Spinal cord (tissue), 10 donors: ENCODE data around the gene FUT1. TPM values are rescaled to one million over a fixed set of nuclear protein-coding genes. Genes with fewer than 3 reads are reported as not detected.
"Not testable (repeated sequence)": the region's sequence is repeated elsewhere in the genome, so short reads cannot be mapped to it uniquely, and the experiment has no call there.

Experiments used
- DNase-seq, 6 donors: peaks; one replicate each; pipeline versions ENCODE4 v3.0.0 to v3.0.0-alpha.2; 2013 to 2015; ENCODE audit warnings: low spot score in 6 of 6, low read depth in 4 of 6
- H3K27ac ChIP-seq: one replicate; pipeline ENCODE4 v1.5.1; 2013; ENCODE audit warnings: low read depth, low read length, control low read depth
- H3K27me3 ChIP-seq: one replicate; pipeline ENCODE4 v1.6.1; 2013; ENCODE audit warnings: low read length; ENCODE audit not compliant: control insufficient read depth, insufficient read depth
- H3K36me3 ChIP-seq: one replicate; pipeline ENCODE4 v1.6.1; 2013; ENCODE audit warnings: low read length; ENCODE audit not compliant: control insufficient read depth, insufficient read depth
- H3K4me1 ChIP-seq: one replicate; pipeline ENCODE4 v1.6.1; 2013; ENCODE audit warnings: low read length; ENCODE audit not compliant: control insufficient read depth, insufficient read depth
- H3K4me3 ChIP-seq: one replicate; pipeline ENCODE4 v1.5.1; 2013; ENCODE audit warnings: low read depth, low read length, control low read depth
- H3K9me3 ChIP-seq: one replicate; pipeline ENCODE4 v1.6.1; 2013; ENCODE audit warnings: low read length; ENCODE audit not compliant: control insufficient read depth, insufficient read depth
- WGBS: methylation state at CpG from one replicate; pipeline ENCODE4 v1.1.5; 2013; ENCODE audit warnings: missing lambda C conversion rate; ENCODE audit not compliant: insufficient coverage; 5-methylcytosine and 5-hydroxymethylcytosine counted together
- polyA plus RNA-seq, 2 donors: library from polyadenylated mRNA; unstranded; fragments of 120-200 nt; gene quantifications; one replicate each; pipeline ENCODE4 v1.2.1, GENCODE V29; 2013; ENCODE audit not compliant: insufficient read length in 2 of 2
- total RNA-seq, 2 donors: library from RNA; depleted of rRNA in 1 of 2; stranded (reverse); fragments of 120-200 nt in 1 of 2; fragments of >200 nt in 1 of 2; gene quantifications; one replicate each; pipeline versions ENCODE4 v1.2.3 to v1.2.4, GENCODE V29; 2013 to 2014
- donor health status: healthy.

The FUT1 gene
- total and polyA plus RNA-seq, 4 donors, result 1.9 to 4.4 (median 3.2) TPM

DNA sequence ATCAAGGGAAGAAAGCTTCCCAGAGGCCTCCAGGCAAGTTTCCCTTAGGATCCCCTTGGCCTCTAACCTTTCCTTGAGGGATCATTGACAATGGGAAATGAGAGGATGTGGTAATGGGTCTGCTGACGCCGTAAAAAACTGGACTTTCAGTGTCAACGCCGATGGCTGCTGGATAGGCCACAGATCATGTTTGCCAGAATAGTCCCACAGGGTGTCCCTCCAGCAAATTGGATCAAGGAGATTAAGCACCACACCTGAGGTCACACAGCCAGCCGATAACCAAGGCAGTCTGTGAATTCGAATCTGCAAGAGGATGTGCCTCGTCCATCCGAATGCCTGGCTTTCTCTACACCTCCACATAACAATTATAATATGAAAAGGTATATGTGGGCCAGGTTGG, 40.8 kb upstream of the FUT1 start:
- no peaks in the 10 kb centered on the region for H3K27me3 ChIP-seq
- H3K9me3 ChIP-seq, result no peaks in the 10 kb centered on the region
- no peak for DNase-seq
- H3K4me1 ChIP-seq, result peaks cover 20% of the 10 kb centered on the region
- no peak overlapping the region for H3K27ac ChIP-seq
- H3K36me3 ChIP-seq, result peaks cover 17% of the 10 kb centered on the region
- H3K4me3 ChIP-seq, result no peak overlapping the region
- 66% methylated on average over 4 of the region's 8 CpGs for WGBS

DNA sequence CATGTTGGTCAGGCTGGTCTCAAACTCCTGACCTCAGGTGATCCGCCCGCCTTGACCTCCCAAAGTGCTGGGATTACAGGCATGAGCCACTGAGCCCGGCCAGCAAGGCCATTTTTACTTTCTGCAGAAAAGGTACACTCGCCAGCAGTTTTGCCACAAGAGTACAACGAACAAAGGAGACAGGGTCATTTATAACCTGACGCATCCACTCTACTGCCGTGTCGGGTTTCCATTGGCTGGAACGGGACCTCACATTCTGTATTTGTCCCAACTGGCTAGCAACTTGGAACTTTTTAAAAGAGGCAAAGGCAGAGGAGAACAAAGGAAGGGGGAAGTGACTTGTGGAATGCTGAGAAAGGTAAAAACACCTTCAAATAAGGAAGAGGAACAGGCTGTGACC, 34.9 kb upstream of the FUT1 start:
- not testable (repeated sequence) for H3K27me3 ChIP-seq, DNase-seq, H3K27ac ChIP-seq, H3K9me3 ChIP-seq, H3K4me1 ChIP-seq, H3K4me3 ChIP-seq, H3K36me3 ChIP-seq
- WGBS, result 66% methylated on average over 8 of the region's 9 CpGs

DNA sequence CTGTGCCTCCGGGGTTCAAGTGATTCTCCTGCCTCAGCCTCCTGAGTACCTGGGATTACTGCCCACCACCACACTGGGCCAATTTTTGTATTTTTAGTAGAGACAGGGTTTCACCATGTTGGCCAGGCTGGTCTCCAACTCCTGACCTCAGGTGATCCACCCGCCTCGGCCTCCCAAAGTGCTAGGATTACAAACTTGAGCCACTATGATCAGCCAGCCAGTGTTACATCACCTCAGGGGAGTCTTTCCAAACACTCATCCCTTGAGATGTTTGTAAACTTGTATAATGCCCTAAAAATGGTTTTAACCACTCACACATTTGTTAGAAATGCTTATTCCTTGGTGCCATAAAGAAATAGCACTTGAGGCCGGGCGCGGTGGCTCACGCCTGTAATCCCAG, 34.0 kb upstream of the FUT1 start:
- not testable (repeated sequence) for H3K4me3 ChIP-seq, H3K4me1 ChIP-seq, H3K9me3 ChIP-seq, H3K27ac ChIP-seq, H3K36me3 ChIP-seq, H3K27me3 ChIP-seq, DNase-seq
- WGBS, result 98% methylated on average over 4 of the region's 7 CpGs

DNA sequence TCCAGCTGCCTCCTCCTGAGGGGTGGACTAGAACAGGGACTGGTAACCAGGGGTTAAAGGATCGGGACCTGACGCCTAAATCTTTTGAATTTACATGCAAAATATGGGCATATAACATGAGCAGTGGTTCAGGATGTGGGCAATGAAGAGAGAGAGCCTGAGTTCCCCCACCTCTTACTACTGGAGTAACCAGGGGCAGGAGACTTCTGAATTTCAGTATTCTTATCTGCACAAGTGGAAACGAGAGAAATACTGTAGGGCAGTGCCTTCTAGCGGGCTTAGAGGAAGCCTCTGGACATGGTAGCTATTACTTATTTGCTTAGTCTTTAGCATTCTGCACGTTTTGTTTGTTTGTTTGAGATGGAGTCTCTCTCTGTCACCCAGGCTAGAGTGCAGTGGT, 32.1 kb upstream of the FUT1 start:
- H3K36me3 ChIP-seq, result no peaks in the 10 kb centered on the region
- DNase-seq, result no peak
- H3K4me1 ChIP-seq, result no peaks in the 10 kb centered on the region
- no peak overlapping the region for H3K27ac ChIP-seq
- WGBS, result 38% methylated on average over 1 of the region's 5 CpGs
- H3K27me3 ChIP-seq, result no peaks in the 10 kb centered on the region
- H3K4me3 ChIP-seq, result no peak overlapping the region
- H3K9me3 ChIP-seq, result no peaks in the 10 kb centered on the region

DNA sequence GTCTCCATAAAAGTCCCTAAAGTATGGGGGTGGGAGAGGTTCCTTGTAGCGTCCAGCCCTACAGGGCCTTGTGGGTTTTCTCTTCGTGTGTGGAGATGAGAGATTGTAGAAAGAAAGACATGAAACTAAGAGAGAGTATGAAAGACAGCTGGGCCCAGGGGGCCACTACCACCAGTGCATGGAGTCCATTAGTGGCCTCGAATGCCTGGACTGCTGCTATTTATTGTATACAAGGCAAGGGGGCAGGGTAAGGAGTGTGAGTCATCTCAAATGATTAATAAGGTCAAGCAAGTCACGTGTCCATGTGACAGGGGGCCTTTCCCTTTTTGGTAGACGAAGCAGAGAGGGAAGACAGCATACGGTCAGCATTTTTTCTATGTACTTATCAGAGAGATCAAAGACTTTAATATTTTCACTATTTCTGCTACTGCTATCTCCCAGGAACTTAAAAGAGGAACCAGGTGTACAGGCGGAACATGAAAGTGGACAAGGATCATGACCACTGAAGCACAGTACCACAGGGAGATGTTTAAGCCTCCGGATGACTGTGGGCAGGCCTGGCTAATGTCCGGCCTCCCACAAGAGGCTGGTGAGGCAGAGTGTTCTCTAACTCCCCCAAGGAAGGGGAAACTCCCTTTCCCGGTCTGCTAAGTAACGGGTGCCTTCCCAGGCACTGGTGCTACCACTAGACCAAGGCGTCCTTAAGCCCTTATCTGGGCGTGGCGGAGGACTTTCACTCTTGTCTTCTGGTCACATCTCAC, 28.4 kb upstream of the FUT1 start:
- Histone ChIP-seq H3K27me3 (no peaks in the 10 kb centered on the region), H3K27ac (no peak overlapping the region), H3K4me1 (no peaks in the 10 kb centered on the region), H3K9me3 (no peaks in the 10 kb centered on the region), H3K4me3 (no peak overlapping the region), H3K36me3 (no peaks in the 10 kb centered on the region)
- no peak for DNase-seq
- WGBS, result 74% methylated on average over 8 of the region's 14 CpGs

DNA sequence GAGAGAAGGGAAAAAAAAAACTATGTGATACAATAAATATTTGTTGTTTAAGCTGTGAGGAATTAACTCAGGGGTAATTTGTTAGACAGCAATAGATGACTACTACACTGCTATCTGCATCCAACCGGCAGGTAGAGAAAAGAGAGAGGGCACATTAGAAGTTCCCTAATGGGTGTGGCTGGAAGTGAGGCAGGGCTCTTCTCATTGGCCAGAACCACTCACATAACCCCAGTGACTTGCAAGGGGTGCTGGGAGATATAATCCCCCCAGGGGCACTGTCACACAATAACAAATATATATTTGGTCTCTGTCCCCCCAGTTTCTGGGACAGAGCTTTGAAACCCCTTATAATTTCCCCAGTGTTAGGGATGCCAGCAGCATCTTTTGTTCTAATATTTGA, 27.2 kb upstream of the FUT1 start:
- no CpG with 5 or more reads among the region's 1 CpG for WGBS
- Histone ChIP-seq H3K27me3 (no peaks in the 10 kb centered on the region), H3K4me1 (no peaks in the 10 kb centered on the region), H3K27ac (no peak overlapping the region), H3K36me3 (no peaks in the 10 kb centered on the region), H3K4me3 (no peak overlapping the region), H3K9me3 (no peaks in the 10 kb centered on the region)
- no peak for DNase-seq

DNA sequence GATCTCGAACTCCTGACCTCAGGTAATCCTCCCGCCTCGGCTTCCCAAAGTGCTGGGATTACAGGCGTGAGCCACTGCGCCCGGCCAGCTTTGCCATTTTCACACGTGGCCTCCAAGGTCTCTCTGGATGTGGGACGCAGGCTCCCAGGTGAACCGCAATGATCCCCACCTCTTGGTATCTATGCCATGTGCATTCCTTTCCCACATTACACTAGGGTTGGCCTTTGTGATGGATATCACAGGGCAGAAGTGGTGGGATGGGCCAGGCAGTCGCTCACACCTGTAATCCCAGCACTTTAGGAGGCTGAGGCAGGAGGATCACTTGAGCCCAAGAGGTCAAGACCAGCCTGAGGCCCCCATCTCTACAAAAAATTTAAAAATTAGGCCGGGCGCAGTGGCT, 25.3 kb upstream of the FUT1 start:
- no peak overlapping the region for H3K4me3 ChIP-seq
- H3K9me3 ChIP-seq, result no peaks in the 10 kb centered on the region
- no peak overlapping the region for H3K27ac ChIP-seq
- H3K27me3 ChIP-seq, result no peaks in the 10 kb centered on the region
- DNase-seq, result no peak
- H3K36me3 ChIP-seq, result no peaks in the 10 kb centered on the region
- 93% methylated on average over 8 of the region's 12 CpGs for WGBS
- no peaks in the 10 kb centered on the region for H3K4me1 ChIP-seq

DNA sequence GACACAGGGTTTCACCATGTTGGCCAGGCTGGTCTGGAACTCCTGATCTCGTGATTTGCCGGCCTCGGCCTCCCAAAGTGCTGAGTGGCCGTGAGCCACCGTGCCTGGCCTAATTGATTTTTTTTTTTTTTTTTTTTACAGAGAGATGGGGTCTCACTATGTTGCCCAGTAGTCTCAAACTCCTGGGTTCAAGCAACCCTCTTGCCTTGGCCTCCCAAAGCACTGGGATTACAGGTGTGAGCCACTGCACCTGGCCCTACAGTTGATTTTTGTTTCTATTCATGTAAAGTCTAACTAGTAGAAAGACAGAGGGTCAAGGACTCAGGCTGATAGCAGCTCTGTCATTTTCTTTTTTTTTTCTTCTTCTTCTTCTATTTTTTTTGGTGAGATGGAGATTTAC, 24.7 kb upstream of the FUT1 start:
- Histone ChIP-seq H3K9me3 (no peaks in the 10 kb centered on the region), H3K4me3 (no peak overlapping the region), H3K27ac (no peak overlapping the region), H3K36me3 (no peaks in the 10 kb centered on the region), H3K27me3 (no peaks in the 10 kb centered on the region), H3K4me1 (no peaks in the 10 kb centered on the region)
- DNase-seq, result no peak
- WGBS, result no CpG with 5 or more reads among the region's 5 CpGs

DNA sequence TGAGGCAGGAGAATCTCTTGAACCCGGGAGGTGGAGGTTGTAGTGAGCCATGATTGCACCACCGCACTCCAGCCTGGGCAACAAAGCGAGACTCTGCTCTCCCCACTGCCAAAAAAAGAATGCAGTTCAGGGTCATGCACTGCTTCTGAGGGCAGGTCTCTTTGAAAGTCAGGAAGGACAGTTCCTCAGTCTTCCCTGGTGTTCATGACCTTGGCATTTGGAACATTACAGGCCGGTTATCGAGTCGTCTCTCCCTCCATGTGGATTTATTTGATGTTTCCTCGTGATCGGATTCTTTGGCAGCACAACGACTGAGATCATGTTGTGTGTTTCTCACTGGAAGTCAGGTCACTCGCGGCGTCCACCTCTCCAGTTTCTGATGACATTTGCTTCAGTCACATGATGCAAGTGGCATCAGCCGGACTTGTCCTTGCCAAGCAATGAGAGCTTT, 20.1 kb upstream of the FUT1 start:
- Histone ChIP-seq H3K27ac (no peak overlapping the region), H3K36me3 (no peaks in the 10 kb centered on the region), H3K9me3 (no peaks in the 10 kb centered on the region), H3K4me1 (no peaks in the 10 kb centered on the region), H3K27me3 (no peaks in the 10 kb centered on the region), H3K4me3 (no peak overlapping the region)
- WGBS, result 77% methylated on average over 8 of the region's 13 CpGs
- no peak for DNase-seq

DNA sequence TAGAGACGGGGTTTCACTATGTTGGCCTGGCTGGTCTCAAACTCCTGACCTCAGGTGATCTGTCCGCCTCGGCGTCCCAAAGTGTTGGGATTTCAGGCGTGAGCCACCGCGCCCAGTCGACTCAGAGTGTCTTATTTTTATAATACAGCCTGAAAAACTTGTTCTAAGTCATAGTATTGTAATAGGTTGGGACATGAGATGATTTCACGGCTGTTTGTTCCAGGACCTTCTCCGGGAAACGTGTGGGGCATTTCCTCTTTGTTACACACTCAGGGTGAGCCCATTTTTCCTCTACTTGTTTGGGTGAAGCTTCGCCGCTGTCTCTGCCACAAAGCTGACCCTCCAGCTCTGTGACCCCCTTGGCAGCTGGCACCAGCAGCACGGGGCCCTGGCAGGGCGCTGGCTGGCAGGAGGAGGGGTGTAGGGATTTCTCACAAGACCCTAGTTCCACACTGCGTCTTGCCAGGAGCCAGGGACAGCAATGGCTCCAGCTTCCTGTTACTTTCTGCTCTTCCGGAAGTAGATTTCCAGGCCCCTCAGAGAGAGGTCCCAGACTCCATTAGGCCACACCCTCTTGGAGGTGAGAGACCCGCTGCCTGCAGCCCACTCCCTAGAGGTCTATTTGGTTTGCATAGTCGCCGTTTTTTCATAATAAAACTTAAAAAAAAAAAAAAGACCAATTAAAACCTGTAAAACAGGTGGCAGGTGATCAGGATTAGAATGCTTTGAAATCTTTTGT, 18.5 kb upstream of the FUT1 start:
- Histone ChIP-seq H3K4me1 (no peaks in the 10 kb centered on the region), H3K27ac (no peak overlapping the region), H3K9me3 (no peaks in the 10 kb centered on the region), H3K36me3 (no peaks in the 10 kb centered on the region), H3K27me3 (no peaks in the 10 kb centered on the region), H3K4me3 (no peak overlapping the region)
- whole genome bisulfite sequencing, result 53% methylated on average over 7 of the region's 20 CpGs
- no peak for DNase-seq
